ENCODE measurements around the gene HSD17B12. TPM values are rescaled to one million over a fixed set of nuclear protein-coding genes. Genes with fewer than 3 reads are reported as not detected.
"Not testable (repeated sequence)": the region's sequence is repeated elsewhere in the genome, so short reads cannot be mapped to it uniquely, and the experiment has no call there.

The HSD17B12 gene
- total RNA-seq, 2 experiments from 2014 or later, result 45.3 to 48.4 TPM

GRCh38 chr11:43751726-43752125 lies 71.2 kb downstream of the HSD17B12 start:
- ATAC-seq, result no peak
- no peaks in the 10 kb centered on the region for H3K4me1 Mint-ChIP-seq (ENCODE audit: low read depth)
- no peaks in the 10 kb centered on the region for H3K27me3 Mint-ChIP-seq (ENCODE audit: low read depth)
- DNase-seq, result no peak
- ChIA-PET POLR2A (no interaction called here), CTCF (no interaction called here)
- H3K36me3 Mint-ChIP-seq (ENCODE audit: low read depth), result peaks cover 23% of the 10 kb centered on the region
- H3K27ac Mint-ChIP-seq, result no peak overlapping the region
- H3K9me3 Mint-ChIP-seq (ENCODE audit: insufficient read depth), result peaks cover 5% of the 10 kb centered on the region
- H3K4me3 Mint-ChIP-seq, result no peak overlapping the region

GRCh38 chr11:43756575-43756974 lies 76.0 kb downstream of the HSD17B12 start:
- ChIA-PET POLR2A (no interaction called here), CTCF (no interaction called here)
- H3K4me3 Mint-ChIP-seq, result no peak overlapping the region
- ATAC-seq (no peak), DNase-seq (no peak)
- H3K36me3 Mint-ChIP-seq (ENCODE audit: low read depth), result peaks cover 40% of the 10 kb centered on the region
- no peaks in the 10 kb centered on the region for H3K27me3 Mint-ChIP-seq (ENCODE audit: low read depth)
- no peaks in the 10 kb centered on the region for H3K9me3 Mint-ChIP-seq (ENCODE audit: insufficient read depth)
- no peak overlapping the region for H3K27ac Mint-ChIP-seq
- H3K4me1 Mint-ChIP-seq (ENCODE audit: low read depth), result no peaks in the 10 kb centered on the region

GRCh38 chr11:43758927-43759326 lies 78.4 kb downstream of the HSD17B12 start:
- peaks cover 3% of the 10 kb centered on the region for H3K9me3 Mint-ChIP-seq (ENCODE audit: insufficient read depth)
- H3K27ac Mint-ChIP-seq, result no peak overlapping the region
- CTCF ChIA-PET, result no interaction called here
- H3K4me3 Mint-ChIP-seq, result no peak overlapping the region
- peaks cover 41% of the 10 kb centered on the region for H3K36me3 Mint-ChIP-seq (ENCODE audit: low read depth)
- ATAC-seq (no peak), DNase-seq (no peak)
- POLR2A ChIA-PET, result no interaction called here
- no peaks in the 10 kb centered on the region for H3K4me1 Mint-ChIP-seq (ENCODE audit: low read depth)
- H3K27me3 Mint-ChIP-seq (ENCODE audit: low read depth), result no peaks in the 10 kb centered on the region

- Mint-ChIP-seq H3K27me3 (ENCODE audit: low read depth) (no peaks in the 10 kb centered on the region), H3K4me1 (ENCODE audit: low read depth) (no peaks in the 10 kb centered on the region), H3K36me3 (ENCODE audit: low read depth) (peaks cover 42% of the 10 kb centered on the region), H3K27ac (no peak overlapping the region), H3K9me3 (ENCODE audit: insufficient read depth) (peaks cover 19% of the 10 kb centered on the region), H3K4me3 (no peak overlapping the region)
- DNase-seq (no peak), ATAC-seq (no peak)
- CTCF ChIA-PET, result no interaction called here
- POLR2A ChIA-PET, result no interaction called here
Observed at GRCh38 chr11:43760902-43761301, 80.4 kb downstream of the HSD17B12 start.

- ChIA-PET POLR2A (no interaction called here), CTCF (no interaction called here)
- Mint-ChIP-seq H3K4me3 (no peak overlapping the region), H3K27ac (no peak overlapping the region), H3K36me3 (ENCODE audit: low read depth) (peaks cover 26% of the 10 kb centered on the region), H3K9me3 (ENCODE audit: insufficient read depth) (peaks cover 19% of the 10 kb centered on the region), H3K27me3 (ENCODE audit: low read depth) (no peaks in the 10 kb centered on the region), H3K4me1 (ENCODE audit: low read depth) (no peaks in the 10 kb centered on the region)
- DNase-seq, result no peak
- ATAC-seq, result no peak
Observed at GRCh38 chr11:43765194-43765593, 84.7 kb downstream of the HSD17B12 start.

GRCh38 chr11:43768654-43769053 lies 88.1 kb downstream of the HSD17B12 start:
- H3K27ac Mint-ChIP-seq; H3K27me3 Mint-ChIP-seq (ENCODE audit: low read depth); H3K4me1 Mint-ChIP-seq (ENCODE audit: low read depth); H3K4me3 Mint-ChIP-seq; ATAC-seq; DNase-seq; POLR2A ChIA-PET; CTCF ChIA-PET: not testable (repeated sequence)
- peaks cover 31% of the 10 kb centered on the region for H3K36me3 Mint-ChIP-seq (ENCODE audit: low read depth)
- H3K9me3 Mint-ChIP-seq (ENCODE audit: insufficient read depth), result peaks cover 16% of the 10 kb centered on the region

- no peak overlapping the region for H3K4me3 Mint-ChIP-seq
- peaks cover 30% of the 10 kb centered on the region for H3K36me3 Mint-ChIP-seq (ENCODE audit: low read depth)
Observed at GRCh38 chr11:43770173-43770572, 89.6 kb downstream of the HSD17B12 start.

GRCh38 chr11:43772733-43773132 lies 92.2 kb downstream of the HSD17B12 start:
- Mint-ChIP-seq H3K27ac (no peak overlapping the region), H3K27me3 (ENCODE audit: low read depth) (no peaks in the 10 kb centered on the region), H3K4me3 (no peak overlapping the region), H3K9me3 (ENCODE audit: insufficient read depth) (peaks cover 8% of the 10 kb centered on the region), H3K36me3 (ENCODE audit: low read depth) (peaks cover 29% of the 10 kb centered on the region), H3K4me1 (ENCODE audit: low read depth) (no peaks in the 10 kb centered on the region)
- DNase-seq, result no peak
- POLR2A ChIA-PET, result no interaction called here
- CTCF ChIA-PET, result no interaction called here
- no peak for ATAC-seq

More at GRCh38 chr11:43770173-43770572, 89.6 kb downstream of the HSD17B12 start:
- ATAC-seq, result no peak
- DNase-seq, result no peak
- ChIA-PET CTCF (no interaction called here), POLR2A (no interaction called here)
- no peaks in the 10 kb centered on the region for H3K27me3 Mint-ChIP-seq (ENCODE audit: low read depth)
- H3K9me3 Mint-ChIP-seq (ENCODE audit: insufficient read depth), result peaks cover 12% of the 10 kb centered on the region
- no peak overlapping the region for H3K27ac Mint-ChIP-seq
- no peaks in the 10 kb centered on the region for H3K4me1 Mint-ChIP-seq (ENCODE audit: low read depth)

- no peaks in the 10 kb centered on the region for H3K4me1 Mint-ChIP-seq (ENCODE audit: low read depth)
- no peak for DNase-seq
- peaks cover 8% of the 10 kb centered on the region for H3K9me3 Mint-ChIP-seq (ENCODE audit: insufficient read depth)
- no peak for ATAC-seq
- no peak overlapping the region for H3K4me3 Mint-ChIP-seq
- H3K27me3 Mint-ChIP-seq (ENCODE audit: low read depth), result no peaks in the 10 kb centered on the region
- H3K36me3 Mint-ChIP-seq (ENCODE audit: low read depth), result peaks cover 24% of the 10 kb centered on the region
- CTCF ChIA-PET, result no interaction called here
- no peak overlapping the region for H3K27ac Mint-ChIP-seq
- POLR2A ChIA-PET, result no interaction called here
Observed at GRCh38 chr11:43774786-43775185, 94.2 kb downstream of the HSD17B12 start.

GRCh38 chr11:43779306-43779705 lies 98.8 kb downstream of the HSD17B12 start:
- Mint-ChIP-seq H3K4me1 (ENCODE audit: low read depth) (no peaks in the 10 kb centered on the region), H3K4me3 (no peak overlapping the region), H3K36me3 (ENCODE audit: low read depth) (peaks cover 24% of the 10 kb centered on the region), H3K27me3 (ENCODE audit: low read depth) (no peaks in the 10 kb centered on the region), H3K9me3 (ENCODE audit: insufficient read depth) (peaks cover 20% of the 10 kb centered on the region), H3K27ac (no peak overlapping the region)
- CTCF ChIA-PET, result no interaction called here
- no peak for ATAC-seq
- POLR2A ChIA-PET, result no interaction called here
- DNase-seq, result no peak

GRCh38 chr11:43784301-43784700 lies 103.8 kb downstream of the HSD17B12 start:
- POLR2A ChIA-PET, result no interaction called here
- H3K4me3 Mint-ChIP-seq, result no peak overlapping the region
- ATAC-seq, result no peak
- peaks cover 2% of the 10 kb centered on the region for H3K4me1 Mint-ChIP-seq (ENCODE audit: low read depth)
- H3K27ac Mint-ChIP-seq, result no peak overlapping the region
- peaks cover 28% of the 10 kb centered on the region for H3K9me3 Mint-ChIP-seq (ENCODE audit: insufficient read depth)
- no peak for DNase-seq
- CTCF ChIA-PET, result no interaction called here
- H3K27me3 Mint-ChIP-seq (ENCODE audit: low read depth), result no peaks in the 10 kb centered on the region
- H3K36me3 Mint-ChIP-seq (ENCODE audit: low read depth), result peaks cover 33% of the 10 kb centered on the region

- Mint-ChIP-seq H3K9me3 (ENCODE audit: insufficient read depth) (peaks cover 29% of the 10 kb centered on the region), H3K4me1 (ENCODE audit: low read depth) (peaks cover 2% of the 10 kb centered on the region), H3K36me3 (ENCODE audit: low read depth) (peaks cover 36% of the 10 kb centered on the region), H3K27ac (no peak overlapping the region), H3K4me3 (no peak overlapping the region), H3K27me3 (ENCODE audit: low read depth) (no peaks in the 10 kb centered on the region)
- POLR2A ChIA-PET, result no interaction called here
- DNase-seq, result no peak
- no peak for ATAC-seq
- CTCF ChIA-PET, result no interaction called here
Observed at GRCh38 chr11:43784866-43785265, 104.3 kb downstream of the HSD17B12 start.

GRCh38 chr11:43785318-43785717 lies 104.8 kb downstream of the HSD17B12 start:
- Mint-ChIP-seq H3K9me3 (ENCODE audit: insufficient read depth) (peaks cover 30% of the 10 kb centered on the region), H3K4me1 (ENCODE audit: low read depth) (peaks cover 2% of the 10 kb centered on the region), H3K27me3 (ENCODE audit: low read depth) (no peaks in the 10 kb centered on the region), H3K36me3 (ENCODE audit: low read depth) (peaks cover 36% of the 10 kb centered on the region), H3K4me3 (no peak overlapping the region), H3K27ac (no peak overlapping the region)
- ChIA-PET CTCF (no interaction called here), POLR2A (no interaction called here)
- ATAC-seq, result no peak
- DNase-seq, result no peak
